Measurements from ENCODE around the gene CDC37. TPM values are rescaled to one million over a fixed set of nuclear protein-coding genes. Genes with fewer than 3 reads are reported as not detected.

CDC37 gene
- total RNA-seq, 1 experiment from 2014 or later = 154 TPM

- no peak overlapping the region for H3K27ac Mint-ChIP-seq (ENCODE audit: unreplicated experiment)
- BruUV-seq (replicated peaks) = no TSS peak
- no peaks in the 10 kb centered on the region for H3K9me3 Mint-ChIP-seq (ENCODE audit: unreplicated experiment)
- Histone ChIP-seq H3K4me1 (no peaks in the 10 kb centered on the region), H3K27me3 (replicated peaks; ENCODE audit: control insufficient read depth, insufficient read depth, low read length) (no peaks in the 10 kb centered on the region), H3K9me3 (no peaks in the 10 kb centered on the region), H3K36me3 (ENCODE audit: control insufficient read depth, insufficient read depth, low read length) (peaks cover 4% of the 10 kb centered on the region), H3K4me3 (ENCODE audit: low read depth, low read length) (no peak overlapping the region)
- no peak for DNase-seq
- CTCF ChIA-PET = no interaction called here
- peaks cover 64% of the 10 kb centered on the region for H3K36me3 Mint-ChIP-seq (ENCODE audit: insufficient read depth, unreplicated experiment)
- no peaks in the 10 kb centered on the region for H3K4me1 Mint-ChIP-seq (ENCODE audit: low read depth, unreplicated experiment)
- H3K27me3 Mint-ChIP-seq (ENCODE audit: insufficient read depth, unreplicated experiment) = no peaks in the 10 kb centered on the region
- intact Hi-C loops (cut with micrococcal nuclease; ENCODE audit: unreplicated experiment) = no loop called here
- TF ChIP-seq CTCF (IDR thresholded peaks at IDR 0.05; ENCODE audit: insufficient read depth in 1 of 2, low read depth in 1 of 2, low read length in 1 of 2, severe bottlenecking in 1 of 2, unreplicated experiment in 1 of 2) = no peak
- POLR2A ChIA-PET = no interaction called here
- H3K4me3 Mint-ChIP-seq (ENCODE audit: unreplicated experiment) = no peak overlapping the region
Observed at GRCh38 chr19:10398819-10399218, 4.5 kb downstream of the CDC37 start.

- H3K4me1 Mint-ChIP-seq (ENCODE audit: low read depth, unreplicated experiment) = no peaks in the 10 kb centered on the region
- intact Hi-C loops (cut with micrococcal nuclease; ENCODE audit: unreplicated experiment) = no loop called here
- TF ChIP-seq CTCF (IDR thresholded peaks at IDR 0.05; ENCODE audit: insufficient read depth in 1 of 2, low read depth in 1 of 2, low read length in 1 of 2, severe bottlenecking in 1 of 2, unreplicated experiment in 1 of 2) = no peak
- no peaks in the 10 kb centered on the region for H3K9me3 Mint-ChIP-seq (ENCODE audit: unreplicated experiment)
- CTCF ChIA-PET = no interaction called here
- Histone ChIP-seq H3K4me1 (no peaks in the 10 kb centered on the region), H3K36me3 (ENCODE audit: control insufficient read depth, insufficient read depth, low read length) (peaks cover 4% of the 10 kb centered on the region), H3K9me3 (no peaks in the 10 kb centered on the region), H3K4me3 (ENCODE audit: low read depth, low read length) (no peak overlapping the region), H3K27me3 (replicated peaks; ENCODE audit: control insufficient read depth, insufficient read depth, low read length) (no peaks in the 10 kb centered on the region)
- POLR2A ChIA-PET = no interaction called here
- H3K36me3 Mint-ChIP-seq (ENCODE audit: insufficient read depth, unreplicated experiment) = peaks cover 57% of the 10 kb centered on the region
- H3K4me3 Mint-ChIP-seq (ENCODE audit: unreplicated experiment) = no peak overlapping the region
- DNase-seq = no peak
- H3K27ac Mint-ChIP-seq (ENCODE audit: unreplicated experiment) = peak overlapping the region; percentile 81
- no TSS peak for BruUV-seq (replicated peaks)
- no peaks in the 10 kb centered on the region for H3K27me3 Mint-ChIP-seq (ENCODE audit: insufficient read depth, unreplicated experiment)
Observed at GRCh38 chr19:10395917-10396316, 7.4 kb downstream of the CDC37 start.

- Mint-ChIP-seq H3K4me1 (ENCODE audit: low read depth, unreplicated experiment) (no peaks in the 10 kb centered on the region), H3K27me3 (ENCODE audit: insufficient read depth, unreplicated experiment) (no peaks in the 10 kb centered on the region), H3K36me3 (ENCODE audit: insufficient read depth, unreplicated experiment) (peaks cover 59% of the 10 kb centered on the region), H3K4me3 (ENCODE audit: unreplicated experiment) (no peak overlapping the region), H3K9me3 (ENCODE audit: unreplicated experiment) (no peaks in the 10 kb centered on the region), H3K27ac (ENCODE audit: unreplicated experiment) (no peak overlapping the region)
- H3K9me3 ChIP-seq = no peaks in the 10 kb centered on the region
- POLR2A ChIA-PET = no interaction called here
- H3K36me3 ChIP-seq (ENCODE audit: control insufficient read depth, insufficient read depth, low read length) = peaks cover 4% of the 10 kb centered on the region
- intact Hi-C loops (cut with micrococcal nuclease; ENCODE audit: unreplicated experiment) = no loop called here
- no peak for TF ChIP-seq CTCF (IDR thresholded peaks at IDR 0.05; ENCODE audit: insufficient read depth in 1 of 2, low read depth in 1 of 2, low read length in 1 of 2, severe bottlenecking in 1 of 2, unreplicated experiment in 1 of 2)
- CTCF ChIA-PET = no interaction called here
- DNase-seq = no peak
- no peaks in the 10 kb centered on the region for H3K27me3 ChIP-seq (replicated peaks; ENCODE audit: control insufficient read depth, insufficient read depth, low read length)
- H3K4me1 ChIP-seq = no peaks in the 10 kb centered on the region
- no peak overlapping the region for H3K4me3 ChIP-seq (ENCODE audit: low read depth, low read length)
- BruUV-seq (replicated peaks) = TSS peak; percentile 39
Observed at GRCh38 chr19:10395436-10395835, 7.9 kb downstream of the CDC37 start.
